Measurements from ENCODE around the gene WFDC6.

WFDC6 gene

GRCh38 chr20:45555198-45555597 is 15.9 kb upstream of the WFDC6 start:
- H3K27me3 ChIP-seq (ENCODE audit: insufficient read depth, low read length), result no peaks in the 10 kb centered on the region
- no peaks in the 10 kb centered on the region for H3K4me1 ChIP-seq (ENCODE audit: insufficient read depth, low read length)
- H3K9ac ChIP-seq (ENCODE audit: low read depth, low read length), result no peak overlapping the region
- H3K4me3 ChIP-seq (ENCODE audit: low read length), result no peak overlapping the region
- WGBS, result 92% methylated on average over 1 of the region's 1 CpG
- H3K9me3 ChIP-seq (ENCODE audit: insufficient read depth, low read depth, low read length), result no peaks in the 10 kb centered on the region
- no peak overlapping the region for H3K27ac ChIP-seq (ENCODE audit: low read depth, low read length)
- H3K36me3 ChIP-seq (ENCODE audit: insufficient read depth, low read length), result no peaks in the 10 kb centered on the region

GRCh38 chr20:45552456-45552855 is 13.2 kb upstream of the WFDC6 start:
- Histone ChIP-seq H3K36me3 (ENCODE audit: insufficient read depth, low read length) (no peaks in the 10 kb centered on the region), H3K9ac (ENCODE audit: low read depth, low read length) (no peak overlapping the region), H3K27ac (ENCODE audit: low read depth, low read length) (no peak overlapping the region), H3K27me3 (ENCODE audit: insufficient read depth, low read length) (no peaks in the 10 kb centered on the region), H3K4me3 (ENCODE audit: low read length) (no peak overlapping the region), H3K9me3 (ENCODE audit: insufficient read depth, low read depth, low read length) (no peaks in the 10 kb centered on the region), H3K4me1 (ENCODE audit: insufficient read depth, low read length) (no peaks in the 10 kb centered on the region)
- WGBS, result 92% methylated on average over 2 of the region's 2 CpGs

- Histone ChIP-seq H3K36me3 (ENCODE audit: insufficient read depth, low read length) (no peaks in the 10 kb centered on the region), H3K9me3 (ENCODE audit: insufficient read depth, low read depth, low read length) (no peaks in the 10 kb centered on the region), H3K4me1 (ENCODE audit: insufficient read depth, low read length) (no peaks in the 10 kb centered on the region), H3K27me3 (ENCODE audit: insufficient read depth, low read length) (no peaks in the 10 kb centered on the region), H3K27ac (ENCODE audit: low read depth, low read length) (no peak overlapping the region), H3K9ac (ENCODE audit: low read depth, low read length) (no peak overlapping the region), H3K4me3 (ENCODE audit: low read length) (no peak overlapping the region)
These were observed 11.5 kb upstream of the WFDC6 start for GRCh38 chr20:45550765-45551164.

GRCh38 chr20:45548410-45548809 is 9.1 kb upstream of the WFDC6 start:
- H3K27ac ChIP-seq (ENCODE audit: low read depth, low read length), result no peak overlapping the region
- no peaks in the 10 kb centered on the region for H3K36me3 ChIP-seq (ENCODE audit: insufficient read depth, low read length)
- no peaks in the 10 kb centered on the region for H3K9me3 ChIP-seq (ENCODE audit: insufficient read depth, low read depth, low read length)
- H3K27me3 ChIP-seq (ENCODE audit: insufficient read depth, low read length), result no peaks in the 10 kb centered on the region
- H3K4me3 ChIP-seq (ENCODE audit: low read length), result no peak overlapping the region
- H3K4me1 ChIP-seq (ENCODE audit: insufficient read depth, low read length), result no peaks in the 10 kb centered on the region
- H3K9ac ChIP-seq (ENCODE audit: low read depth, low read length), result no peak overlapping the region
- WGBS, result 93% methylated on average over 7 of the region's 7 CpGs

- Histone ChIP-seq H3K4me1 (ENCODE audit: insufficient read depth, low read length) (no peaks in the 10 kb centered on the region), H3K4me3 (ENCODE audit: low read length) (no peak within 1 kb of the TSS), H3K36me3 (ENCODE audit: insufficient read depth, low read length) (no peaks in the 10 kb centered on the region), H3K27ac (ENCODE audit: low read depth, low read length) (no peak within 1 kb of the TSS), H3K9me3 (ENCODE audit: insufficient read depth, low read depth, low read length) (no peaks in the 10 kb centered on the region), H3K9ac (ENCODE audit: low read depth, low read length) (no peak within 1 kb of the TSS), H3K27me3 (ENCODE audit: insufficient read depth, low read length) (no peaks in the 10 kb centered on the region)
- 97% methylated on average over 6 of the region's 6 CpGs for WGBS
These were observed 8.0 kb upstream of the WFDC6 start, which contains the start of gene EPPIN for GRCh38 chr20:45547206-45547770. Gene EPPIN, minus strand, starts transcription at chr20:45547401. Its CDS starts 44 bp downstream, at chr20:45547357.

GRCh38 chr20:45545754-45546453 is 6.6 kb upstream of the WFDC6 start:
- H3K9me3 ChIP-seq (ENCODE audit: insufficient read depth, low read depth, low read length), result no peaks in the 10 kb centered on the region
- WGBS, result 39% methylated on average over 5 of the region's 5 CpGs

GRCh38 chr20:45545351-45545750 is 6.1 kb upstream of the WFDC6 start:
- H3K4me1 ChIP-seq (ENCODE audit: insufficient read depth, low read length), result no peaks in the 10 kb centered on the region
- H3K27ac ChIP-seq (ENCODE audit: low read depth, low read length), result no peak overlapping the region
- H3K9ac ChIP-seq (ENCODE audit: low read depth, low read length), result no peak overlapping the region
- no peaks in the 10 kb centered on the region for H3K27me3 ChIP-seq (ENCODE audit: insufficient read depth, low read length)
- no peaks in the 10 kb centered on the region for H3K9me3 ChIP-seq (ENCODE audit: insufficient read depth, low read depth, low read length)
- H3K4me3 ChIP-seq (ENCODE audit: low read length), result no peak overlapping the region
- WGBS, result 84% methylated on average over 3 of the region's 3 CpGs
- H3K36me3 ChIP-seq (ENCODE audit: insufficient read depth, low read length), result no peaks in the 10 kb centered on the region

More at GRCh38 chr20:45545754-45546453, 6.6 kb upstream of the WFDC6 start:
- H3K4me1 ChIP-seq (ENCODE audit: insufficient read depth, low read length), result no peaks in the 10 kb centered on the region
- H3K36me3 ChIP-seq (ENCODE audit: insufficient read depth, low read length), result no peaks in the 10 kb centered on the region
- no peak overlapping the region for H3K27ac ChIP-seq (ENCODE audit: low read depth, low read length)
- H3K4me3 ChIP-seq (ENCODE audit: low read length), result no peak overlapping the region
- no peak overlapping the region for H3K9ac ChIP-seq (ENCODE audit: low read depth, low read length)
- no peaks in the 10 kb centered on the region for H3K27me3 ChIP-seq (ENCODE audit: insufficient read depth, low read length)

- H3K4me1 ChIP-seq (ENCODE audit: insufficient read depth, low read length), result no peaks in the 10 kb centered on the region
- no peak overlapping the region for H3K27ac ChIP-seq (ENCODE audit: low read depth, low read length)
- H3K9ac ChIP-seq (ENCODE audit: low read depth, low read length), result no peak overlapping the region
- no peaks in the 10 kb centered on the region for H3K36me3 ChIP-seq (ENCODE audit: insufficient read depth, low read length)
- no peaks in the 10 kb centered on the region for H3K9me3 ChIP-seq (ENCODE audit: insufficient read depth, low read depth, low read length)
- H3K27me3 ChIP-seq (ENCODE audit: insufficient read depth, low read length), result no peaks in the 10 kb centered on the region
- WGBS, result 82% methylated on average over 7 of the region's 7 CpGs
- no peak overlapping the region for H3K4me3 ChIP-seq (ENCODE audit: low read length)
These were observed 978 bp downstream of the WFDC6 start for GRCh38 chr20:45538209-45538799.

- H3K4me1 ChIP-seq (ENCODE audit: insufficient read depth, low read length), result no peaks in the 10 kb centered on the region
- no peaks in the 10 kb centered on the region for H3K9me3 ChIP-seq (ENCODE audit: insufficient read depth, low read depth, low read length)
- H3K27me3 ChIP-seq (ENCODE audit: insufficient read depth, low read length), result no peaks in the 10 kb centered on the region
- no peaks in the 10 kb centered on the region for H3K36me3 ChIP-seq (ENCODE audit: insufficient read depth, low read length)
- WGBS, result 100% methylated on average over 3 of the region's 4 CpGs
- H3K4me3 ChIP-seq (ENCODE audit: low read length), result no peak overlapping the region
- no peak overlapping the region for H3K27ac ChIP-seq (ENCODE audit: low read depth, low read length)
- H3K9ac ChIP-seq (ENCODE audit: low read depth, low read length), result no peak overlapping the region
These were observed 12.0 kb downstream of the WFDC6 start for GRCh38 chr20:45527294-45527693.

GRCh38 chr20:45523821-45524220 is 15.5 kb downstream of the WFDC6 start:
- Histone ChIP-seq H3K9ac (ENCODE audit: low read depth, low read length) (no peak overlapping the region), H3K27ac (ENCODE audit: low read depth, low read length) (no peak overlapping the region), H3K9me3 (ENCODE audit: insufficient read depth, low read depth, low read length) (no peaks in the 10 kb centered on the region), H3K36me3 (ENCODE audit: insufficient read depth, low read length) (no peaks in the 10 kb centered on the region), H3K4me3 (ENCODE audit: low read length) (no peak overlapping the region), H3K27me3 (ENCODE audit: insufficient read depth, low read length) (no peaks in the 10 kb centered on the region), H3K4me1 (ENCODE audit: insufficient read depth, low read length) (no peaks in the 10 kb centered on the region)
- WGBS, result 93% methylated on average over 1 of the region's 1 CpG

- no peak overlapping the region for H3K4me3 ChIP-seq (ENCODE audit: low read length)
- no peaks in the 10 kb centered on the region for H3K4me1 ChIP-seq (ENCODE audit: insufficient read depth, low read length)
- H3K36me3 ChIP-seq (ENCODE audit: insufficient read depth, low read length), result no peaks in the 10 kb centered on the region
- 71% methylated on average over 2 of the region's 2 CpGs for WGBS
- H3K9ac ChIP-seq (ENCODE audit: low read depth, low read length), result no peak overlapping the region
- no peaks in the 10 kb centered on the region for H3K9me3 ChIP-seq (ENCODE audit: insufficient read depth, low read depth, low read length)
- no peaks in the 10 kb centered on the region for H3K27me3 ChIP-seq (ENCODE audit: insufficient read depth, low read length)
- H3K27ac ChIP-seq (ENCODE audit: low read depth, low read length), result no peak overlapping the region
These were observed 21.0 kb downstream of the WFDC6 start for GRCh38 chr20:45518282-45518681.

Data from HUES64 (cell line).